ENCODE results near the gene SLC37A3. TPM values are rescaled to one million over a fixed set of nuclear protein-coding genes. Genes with fewer than 3 reads are reported as not detected.
A peak's percentile ranks its signal among the peaks of the same experiment; 100 is the strongest.

Gene SLC37A3
- total RNA-seq, 2 donors from 2014 or later = 25.8 to 38.8 TPM

DNA sequence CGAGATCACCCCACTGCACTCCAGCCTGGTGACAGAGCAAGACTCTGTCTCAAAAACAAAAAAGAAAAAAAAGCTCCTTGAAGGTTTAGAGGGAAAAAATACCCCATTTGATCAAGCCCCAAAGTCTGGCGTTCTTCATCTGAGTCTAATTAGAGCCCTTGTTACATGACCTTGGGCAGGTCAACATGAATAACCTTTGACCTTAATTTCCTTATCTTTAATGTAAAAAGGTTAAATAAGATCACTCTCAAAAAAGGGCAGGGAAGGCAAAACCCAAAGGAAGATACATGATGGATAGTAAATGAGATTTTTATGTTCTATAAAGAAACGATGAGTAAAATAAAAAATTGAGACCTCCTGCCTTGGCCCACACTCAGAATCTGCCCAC is 40.3 kb downstream of the SLC37A3 start:
- Histone ChIP-seq H3K27me3 (replicated peaks; ENCODE audit: insufficient read depth) (no peaks in the 10 kb centered on the region), H3K36me3 (no peaks in the 10 kb centered on the region), H3K27ac (no peak overlapping the region), H3K4me1 (replicated peaks) (no peaks in the 10 kb centered on the region), H3K9me3 (no peaks in the 10 kb centered on the region), H3K4me3 (no peak overlapping the region)
- TF ChIP-seq POLR2A (IDR thresholded peaks at IDR 0.05) (no peak), POLR2AphosphoS5 (IDR thresholded peaks at IDR 0.05) (no peak)
- TF ChIP-seq, protein P1, sequence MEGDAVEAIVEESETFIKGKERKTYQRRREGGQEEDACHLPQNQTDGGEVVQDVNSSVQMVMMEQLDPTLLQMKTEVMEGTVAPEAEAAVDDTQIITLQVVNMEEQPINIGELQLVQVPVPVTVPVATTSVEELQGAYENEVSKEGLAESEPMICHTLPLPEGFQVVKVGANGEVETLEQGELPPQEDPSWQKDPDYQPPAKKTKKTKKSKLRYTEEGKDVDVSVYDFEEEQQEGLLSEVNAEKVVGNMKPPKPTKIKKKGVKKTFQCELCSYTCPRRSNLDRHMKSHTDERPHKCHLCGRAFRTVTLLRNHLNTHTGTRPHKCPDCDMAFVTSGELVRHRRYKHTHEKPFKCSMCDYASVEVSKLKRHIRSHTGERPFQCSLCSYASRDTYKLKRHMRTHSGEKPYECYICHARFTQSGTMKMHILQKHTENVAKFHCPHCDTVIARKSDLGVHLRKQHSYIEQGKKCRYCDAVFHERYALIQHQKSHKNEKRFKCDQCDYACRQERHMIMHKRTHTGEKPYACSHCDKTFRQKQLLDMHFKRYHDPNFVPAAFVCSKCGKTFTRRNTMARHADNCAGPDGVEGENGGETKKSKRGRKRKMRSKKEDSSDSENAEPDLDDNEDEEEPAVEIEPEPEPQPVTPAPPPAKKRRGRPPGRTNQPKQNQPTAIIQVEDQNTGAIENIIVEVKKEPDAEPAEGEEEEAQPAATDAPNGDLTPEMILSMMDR (IDR thresholded peaks at IDR 0.05) = no peak
- 93% methylated on average over 3 of the region's 3 CpGs for WGBS
- intact Hi-C loops (cut with DNase I) = no loop called here
- DNase-seq (ENCODE audit: low spot score) = no peak

DNA sequence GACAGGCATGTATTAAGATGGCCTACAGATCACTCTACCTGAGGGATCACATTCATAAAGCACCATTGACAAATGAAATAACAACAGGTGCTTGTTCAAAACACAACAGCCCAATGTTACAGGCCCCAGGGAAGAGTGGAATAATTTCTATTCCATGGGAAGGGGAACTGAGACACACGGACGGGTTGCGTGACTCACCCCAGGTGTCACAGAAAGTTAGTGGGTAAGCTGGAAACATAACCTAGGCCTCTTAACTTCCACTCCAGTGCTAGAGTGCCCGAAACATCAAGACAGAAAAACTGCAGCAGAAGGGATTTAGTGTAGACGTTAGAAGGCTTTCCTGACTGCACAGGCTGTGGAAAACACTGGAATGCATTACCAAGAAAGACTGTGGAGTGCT is 48.3 kb downstream of the SLC37A3 start:
- WGBS = 89% methylated on average over 5 of the region's 5 CpGs
- no peaks in the 10 kb centered on the region for H3K36me3 ChIP-seq
- no peak overlapping the region for H3K4me3 ChIP-seq
- intact Hi-C loops (cut with DNase I) = no loop called here
- H3K27ac ChIP-seq = no peak overlapping the region
- TF ChIP-seq POLR2A (IDR thresholded peaks at IDR 0.05) = no peak
- TF ChIP-seq, protein P1 (IDR thresholded peaks at IDR 0.05) = no peak
- no peak for TF ChIP-seq POLR2AphosphoS5 (IDR thresholded peaks at IDR 0.05)
- peaks cover 2% of the 10 kb centered on the region for H3K4me1 ChIP-seq (replicated peaks)
- DNase-seq (ENCODE audit: low spot score) = no peak
- no peaks in the 10 kb centered on the region for H3K9me3 ChIP-seq
- no peaks in the 10 kb centered on the region for H3K27me3 ChIP-seq (replicated peaks; ENCODE audit: insufficient read depth)

DNA sequence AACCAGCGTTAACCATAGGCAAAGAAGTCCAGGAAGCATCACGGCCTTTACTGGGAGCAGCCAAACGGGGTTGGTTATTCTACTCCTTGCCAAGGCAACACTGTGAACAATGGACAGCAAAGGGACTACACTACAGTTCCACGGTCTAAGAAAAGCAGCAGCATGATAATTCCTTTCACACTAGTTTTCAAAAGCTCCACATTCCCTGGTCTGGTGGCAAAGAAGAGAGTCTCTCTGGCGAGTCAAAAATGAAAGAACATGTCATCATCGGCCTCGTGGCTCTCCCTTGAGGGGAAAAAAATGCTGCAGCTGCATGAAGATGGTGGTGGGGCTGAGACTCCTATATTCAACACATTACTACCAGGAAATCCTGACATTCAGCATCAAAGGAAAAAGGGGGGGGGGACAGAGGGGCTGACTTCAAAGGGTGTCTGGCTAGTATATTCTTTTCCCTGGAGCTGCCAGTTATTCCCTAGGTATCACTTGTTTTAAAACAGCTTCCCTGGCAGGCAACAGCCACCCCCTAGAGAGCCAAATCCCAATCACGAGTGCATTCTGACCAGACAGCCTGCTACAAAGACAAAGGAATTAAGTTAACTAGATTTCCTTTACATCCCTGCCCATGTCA is 49.1 kb downstream of the SLC37A3 start:
- Histone ChIP-seq H3K4me1 (replicated peaks) (peaks cover 2% of the 10 kb centered on the region), H3K27ac (peak overlapping the region; percentile 20 to 29), H3K27me3 (replicated peaks; ENCODE audit: insufficient read depth) (no peaks in the 10 kb centered on the region), H3K9me3 (no peaks in the 10 kb centered on the region), H3K4me3 (no peak overlapping the region), H3K36me3 (no peaks in the 10 kb centered on the region)
- intact Hi-C loops (cut with DNase I) = no loop called here
- 39% methylated on average over 8 of the region's 8 CpGs for WGBS
- no peak for DNase-seq (ENCODE audit: low spot score)
- TF ChIP-seq POLR2A (IDR thresholded peaks at IDR 0.05) (no peak), POLR2AphosphoS5 (IDR thresholded peaks at IDR 0.05) (no peak)
- TF ChIP-seq, protein P1 (IDR thresholded peaks at IDR 0.05) = no peak

- no peak for DNase-seq (ENCODE audit: low spot score)
- H3K4me3 ChIP-seq = no peak overlapping the region
- H3K27ac ChIP-seq = peak overlapping the region in 1 of 2 donors; percentile 29
- H3K27me3 ChIP-seq (replicated peaks; ENCODE audit: insufficient read depth) = no peaks in the 10 kb centered on the region
- WGBS = 53% methylated on average over 13 of the region's 13 CpGs
- H3K9me3 ChIP-seq = no peaks in the 10 kb centered on the region
- intact Hi-C loops (cut with DNase I) = no loop called here
- TF ChIP-seq POLR2AphosphoS5 (IDR thresholded peaks at IDR 0.05) = no peak
- TF ChIP-seq, protein P1 (IDR thresholded peaks at IDR 0.05) = no peak
- no peak for TF ChIP-seq POLR2A (IDR thresholded peaks at IDR 0.05)
- H3K36me3 ChIP-seq = no peaks in the 10 kb centered on the region
- peaks cover 2% of the 10 kb centered on the region for H3K4me1 ChIP-seq (replicated peaks)
Measured at GRCh38 chr7:140348161-140348849, 50.0 kb downstream of the SLC37A3 start.

GRCh38 chr7:140347218-140347617 is 51.1 kb downstream of the SLC37A3 start:
- H3K36me3 ChIP-seq = no peaks in the 10 kb centered on the region
- no peak for DNase-seq (ENCODE audit: low spot score)
- no peaks in the 10 kb centered on the region for H3K9me3 ChIP-seq
- H3K4me3 ChIP-seq = no peak overlapping the region
- H3K27me3 ChIP-seq (replicated peaks; ENCODE audit: insufficient read depth) = no peaks in the 10 kb centered on the region
- H3K4me1 ChIP-seq (replicated peaks) = peaks cover 2% of the 10 kb centered on the region
- H3K27ac ChIP-seq = no peak overlapping the region
- intact Hi-C loops (cut with DNase I) = no loop called here
- WGBS = 79% methylated on average over 5 of the region's 5 CpGs
- TF ChIP-seq POLR2A (IDR thresholded peaks at IDR 0.05) (no peak), POLR2AphosphoS5 (IDR thresholded peaks at IDR 0.05) (no peak)
- TF ChIP-seq, protein P1 (IDR thresholded peaks at IDR 0.05) = no peak
